ENCODE measurements around the gene VIL1. TPM values are rescaled to one million over a fixed set of nuclear protein-coding genes. Genes with fewer than 3 reads are reported as not detected.

The VIL1 gene
- total RNA-seq, 1 experiment from 2014 or later = 401 TPM

DNA sequence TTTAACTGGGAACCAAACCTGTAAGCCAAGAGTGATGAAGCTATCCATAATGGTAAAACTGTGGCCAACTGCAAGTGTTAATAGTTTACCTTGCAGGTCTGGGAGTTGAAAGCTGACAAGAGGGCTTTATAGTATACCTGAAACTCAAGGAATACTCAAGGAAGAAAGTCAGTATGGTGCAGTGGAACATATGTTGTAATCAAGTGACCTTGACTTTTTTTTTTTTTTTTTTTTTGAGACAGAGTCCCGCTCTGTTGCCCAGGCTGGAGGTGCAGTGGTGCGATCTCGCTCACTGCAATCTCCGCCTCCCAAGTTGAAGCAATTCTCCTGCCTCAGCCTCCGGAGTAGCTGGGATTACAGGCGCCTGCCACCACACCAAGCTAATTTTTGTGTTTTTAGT is 27.6 kb downstream of the VIL1 start:
- BruUV-seq (replicated peaks) = no TSS peak
- Mint-ChIP-seq H3K27me3 (ENCODE audit: insufficient read depth, unreplicated experiment) (no peaks in the 10 kb centered on the region), H3K4me1 (ENCODE audit: low read depth, unreplicated experiment) (peaks cover 36% of the 10 kb centered on the region), H3K4me3 (ENCODE audit: unreplicated experiment) (no peak overlapping the region), H3K27ac (ENCODE audit: unreplicated experiment) (no peak overlapping the region), H3K9me3 (ENCODE audit: unreplicated experiment) (no peaks in the 10 kb centered on the region), H3K36me3 (ENCODE audit: insufficient read depth, unreplicated experiment) (peaks cover 93% of the 10 kb centered on the region)
- TF ChIP-seq, protein P1, sequence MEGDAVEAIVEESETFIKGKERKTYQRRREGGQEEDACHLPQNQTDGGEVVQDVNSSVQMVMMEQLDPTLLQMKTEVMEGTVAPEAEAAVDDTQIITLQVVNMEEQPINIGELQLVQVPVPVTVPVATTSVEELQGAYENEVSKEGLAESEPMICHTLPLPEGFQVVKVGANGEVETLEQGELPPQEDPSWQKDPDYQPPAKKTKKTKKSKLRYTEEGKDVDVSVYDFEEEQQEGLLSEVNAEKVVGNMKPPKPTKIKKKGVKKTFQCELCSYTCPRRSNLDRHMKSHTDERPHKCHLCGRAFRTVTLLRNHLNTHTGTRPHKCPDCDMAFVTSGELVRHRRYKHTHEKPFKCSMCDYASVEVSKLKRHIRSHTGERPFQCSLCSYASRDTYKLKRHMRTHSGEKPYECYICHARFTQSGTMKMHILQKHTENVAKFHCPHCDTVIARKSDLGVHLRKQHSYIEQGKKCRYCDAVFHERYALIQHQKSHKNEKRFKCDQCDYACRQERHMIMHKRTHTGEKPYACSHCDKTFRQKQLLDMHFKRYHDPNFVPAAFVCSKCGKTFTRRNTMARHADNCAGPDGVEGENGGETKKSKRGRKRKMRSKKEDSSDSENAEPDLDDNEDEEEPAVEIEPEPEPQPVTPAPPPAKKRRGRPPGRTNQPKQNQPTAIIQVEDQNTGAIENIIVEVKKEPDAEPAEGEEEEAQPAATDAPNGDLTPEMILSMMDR (IDR thresholded peaks at IDR 0.05; ENCODE audit: insufficient read depth in 1 of 2, low read depth in 1 of 2, low read length in 1 of 2, severe bottlenecking in 1 of 2, unreplicated experiment in 1 of 2) = no peak
- POLR2A ChIA-PET = no interaction called here
- DNase-seq = no peak
- CTCF ChIA-PET = no interaction called here
- peaks cover 11% of the 10 kb centered on the region for H3K36me3 ChIP-seq (ENCODE audit: control insufficient read depth, insufficient read depth, low read length)
- H3K9me3 ChIP-seq = no peaks in the 10 kb centered on the region
- intact Hi-C loops (cut with micrococcal nuclease; ENCODE audit: unreplicated experiment) = no loop called here
- H3K4me1 ChIP-seq = peaks cover 63% of the 10 kb centered on the region
- H3K27me3 ChIP-seq (replicated peaks; ENCODE audit: control insufficient read depth, insufficient read depth, low read length) = no peaks in the 10 kb centered on the region
- H3K4me3 ChIP-seq (ENCODE audit: low read depth, low read length) = no peak overlapping the region

DNA sequence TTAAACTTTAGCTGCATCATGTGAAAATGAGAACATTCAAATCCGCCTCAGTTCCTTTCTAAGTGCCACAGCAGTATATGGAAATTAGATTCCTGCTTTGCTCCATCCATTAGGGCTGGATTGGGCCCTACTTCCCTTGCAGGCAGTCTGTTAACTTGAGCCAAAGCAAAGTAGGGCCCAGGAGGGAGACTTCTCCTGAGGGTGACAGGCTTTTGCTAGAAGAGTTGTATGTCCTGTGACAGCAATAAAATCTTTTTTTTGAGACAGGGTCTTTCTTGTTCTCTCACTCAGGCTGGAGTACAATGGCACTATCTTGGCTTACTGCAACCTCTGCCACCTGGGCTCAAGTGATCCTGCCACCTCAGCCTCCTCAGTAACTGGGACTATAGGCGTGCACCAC is 28.1 kb downstream of the VIL1 start:
- ChIA-PET POLR2A (no interaction called here), CTCF (no interaction called here)
- peaks cover 11% of the 10 kb centered on the region for H3K36me3 ChIP-seq (ENCODE audit: control insufficient read depth, insufficient read depth, low read length)
- H3K4me3 Mint-ChIP-seq (ENCODE audit: unreplicated experiment) = no peak overlapping the region
- H3K9me3 Mint-ChIP-seq (ENCODE audit: unreplicated experiment) = no peaks in the 10 kb centered on the region
- TF ChIP-seq, protein P1 (IDR thresholded peaks at IDR 0.05; ENCODE audit: insufficient read depth in 1 of 2, low read depth in 1 of 2, low read length in 1 of 2, severe bottlenecking in 1 of 2, unreplicated experiment in 1 of 2) = no peak
- no TSS peak for BruUV-seq (replicated peaks)
- intact Hi-C loops (cut with micrococcal nuclease; ENCODE audit: unreplicated experiment) = no loop called here
- H3K9me3 ChIP-seq = no peaks in the 10 kb centered on the region
- no peak overlapping the region for H3K4me3 ChIP-seq (ENCODE audit: low read depth, low read length)
- peaks cover 66% of the 10 kb centered on the region for H3K4me1 ChIP-seq
- no peak overlapping the region for H3K27ac Mint-ChIP-seq (ENCODE audit: unreplicated experiment)
- peaks cover 36% of the 10 kb centered on the region for H3K4me1 Mint-ChIP-seq (ENCODE audit: low read depth, unreplicated experiment)
- H3K27me3 Mint-ChIP-seq (ENCODE audit: insufficient read depth, unreplicated experiment) = no peaks in the 10 kb centered on the region
- peaks cover 88% of the 10 kb centered on the region for H3K36me3 Mint-ChIP-seq (ENCODE audit: insufficient read depth, unreplicated experiment)
- no peaks in the 10 kb centered on the region for H3K27me3 ChIP-seq (replicated peaks; ENCODE audit: control insufficient read depth, insufficient read depth, low read length)
- DNase-seq = no peak

DNA sequence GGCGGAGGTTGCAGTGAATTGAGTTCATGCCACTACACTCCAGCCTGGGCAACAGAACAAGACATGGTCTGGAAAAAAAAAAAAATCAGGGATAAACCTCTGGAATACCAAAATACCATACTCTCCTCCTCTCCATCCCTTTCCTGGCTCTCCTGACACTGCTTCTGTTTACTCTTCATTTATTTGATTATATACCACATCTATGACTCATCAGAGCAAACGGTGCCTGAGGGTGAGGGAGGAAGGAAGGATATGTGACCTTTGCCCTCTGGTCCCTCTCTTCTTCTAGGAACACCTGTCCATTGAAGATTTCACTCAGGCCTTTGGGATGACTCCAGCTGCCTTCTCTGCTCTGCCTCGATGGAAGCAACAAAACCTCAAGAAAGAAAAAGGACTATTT is 30.0 kb downstream of the VIL1 start:
- Mint-ChIP-seq H3K36me3 (ENCODE audit: insufficient read depth, unreplicated experiment) (peaks cover 78% of the 10 kb centered on the region), H3K4me3 (ENCODE audit: unreplicated experiment) (peak overlapping the region; percentile 44), H3K9me3 (ENCODE audit: unreplicated experiment) (no peaks in the 10 kb centered on the region), H3K4me1 (ENCODE audit: low read depth, unreplicated experiment) (peaks cover 30% of the 10 kb centered on the region), H3K27me3 (ENCODE audit: insufficient read depth, unreplicated experiment) (no peaks in the 10 kb centered on the region), H3K27ac (ENCODE audit: unreplicated experiment) (peak overlapping the region; percentile 63)
- BruUV-seq (replicated peaks) = no TSS peak
- CTCF ChIA-PET = no interaction called here
- Histone ChIP-seq H3K27me3 (replicated peaks; ENCODE audit: control insufficient read depth, insufficient read depth, low read length) (no peaks in the 10 kb centered on the region), H3K4me3 (ENCODE audit: low read depth, low read length) (no peak overlapping the region), H3K36me3 (ENCODE audit: control insufficient read depth, insufficient read depth, low read length) (peaks cover 11% of the 10 kb centered on the region), H3K9me3 (no peaks in the 10 kb centered on the region), H3K4me1 (peaks cover 62% of the 10 kb centered on the region)
- DNase-seq = peak; percentile 79 to 86
- intact Hi-C loops (cut with micrococcal nuclease; ENCODE audit: unreplicated experiment) = no loop called here
- POLR2A ChIA-PET = no interaction called here
- TF ChIP-seq, protein P1 (IDR thresholded peaks at IDR 0.05; ENCODE audit: insufficient read depth in 1 of 2, low read depth in 1 of 2, low read length in 1 of 2, severe bottlenecking in 1 of 2, unreplicated experiment in 1 of 2) = no peak

Data from Caco-2 (cell line).